ENCODE measurements around the gene SLC25A3.

GRCh38 chr12:98572010-98572409 is 21.5 kb upstream of the SLC25A3 start:
- TF ChIP-seq ZNF671 (CRISPR knock-in tag; IDR thresholded peaks at IDR 0.05), result no peak
- TF ChIP-seq CTCF (IDR thresholded peaks at IDR 0.05), result no peak
- no peak for TF ChIP-seq ATF2 (CRISPR knock-in tag; IDR thresholded peaks at IDR 0.05; ENCODE audit: borderline replicate concordance, low read depth)
- TF ChIP-seq FOXK1 (CRISPR knock-in tag; IDR thresholded peaks at IDR 0.05), result no peak
- TF ChIP-seq ZBTB21 (CRISPR knock-in tag; IDR thresholded peaks at IDR 0.05; ENCODE audit: borderline replicate concordance), result no peak
- no peak for TF ChIP-seq NR2C2 (CRISPR knock-in tag; IDR thresholded peaks at IDR 0.05)
- no peak for TF ChIP-seq TP53 (CRISPR knock-in tag; IDR thresholded peaks at IDR 0.05)
- no peak for TF ChIP-seq PRDM15 (CRISPR knock-in tag; IDR thresholded peaks at IDR 0.05)
- TF ChIP-seq USF2 (CRISPR knock-in tag; IDR thresholded peaks at IDR 0.05), result no peak
- TF ChIP-seq MLX (CRISPR knock-in tag; IDR thresholded peaks at IDR 0.05), result no peak
- no peak for TF ChIP-seq ESRRA (CRISPR knock-in tag; IDR thresholded peaks at IDR 0.05; ENCODE audit: borderline replicate concordance)
- no peak for TF ChIP-seq FOXP1 (CRISPR knock-in tag; IDR thresholded peaks at IDR 0.05; ENCODE audit: borderline replicate concordance)
- TF ChIP-seq ZNF263 (CRISPR knock-in tag; IDR thresholded peaks at IDR 0.05; ENCODE audit: low read depth), result no peak
- no peak for TF ChIP-seq ZNF219 (CRISPR knock-in tag; IDR thresholded peaks at IDR 0.05; ENCODE audit: borderline replicate concordance)
